Naive B cell (primary cell): Measurements from ENCODE around the gene LPGAT1. TPM values are rescaled to one million over a fixed set of nuclear protein-coding genes. Genes with fewer than 3 reads are reported as not detected.

Source experiments
- ATAC-seq, 2 donors: fragments of 150-1000 bp; cut with Tn5 transposase; 2 replicates each; pipeline ENCODE4 v1.10.0; 2021; ENCODE audit warnings: low read depth in 2 of 2, mild to moderate bottlenecking in 2 of 2, moderate library complexity in 2 of 2
- DNase-seq: peaks from one replicate; pipeline ENCODE4 v3.0.0; 2022
- H3K27ac Mint-ChIP-seq, 6 donors: one replicate each; pipeline ENCODE4 v1.8.0; 2020 to 2022; ENCODE audit warnings: mild to moderate bottlenecking in 6 of 6, mixed read lengths in 6 of 6, moderate library complexity in 5 of 6, inconsistent platforms in 2 of 6
- H3K27me3 Mint-ChIP-seq, 3 donors: one replicate each; pipeline ENCODE4 v1.8.0; 2021 to 2022; ENCODE audit warnings: mixed read lengths in 3 of 3, mild to moderate bottlenecking in 1 of 3
- H3K36me3 Mint-ChIP-seq, 2 donors: one replicate each; pipeline ENCODE4 v1.8.0; 2020 to 2022; ENCODE audit warnings: mixed read lengths in 2 of 2, inconsistent platforms in 1 of 2, mild to moderate bottlenecking in 1 of 2
- H3K4me1 Mint-ChIP-seq, 3 donors: one replicate each; pipeline ENCODE4 v1.8.0; 2020 to 2022; ENCODE audit warnings: mixed read lengths in 3 of 3, inconsistent platforms in 1 of 3, mild to moderate bottlenecking in 1 of 3, moderate library complexity in 1 of 3
- H3K4me3 Mint-ChIP-seq, 8 donors: one replicate each; pipeline ENCODE4 v1.8.0; 2020 to 2022; ENCODE audit warnings: mild to moderate bottlenecking in 8 of 8, mixed read lengths in 8 of 8, moderate library complexity in 8 of 8, inconsistent platforms in 2 of 8
- H3K9me3 Mint-ChIP-seq, 7 donors: one replicate each; pipeline ENCODE4 v1.8.0; 2020 to 2022; ENCODE audit warnings: mixed read lengths in 7 of 7, mild to moderate bottlenecking in 5 of 7, inconsistent platforms in 2 of 7, moderate library complexity in 1 of 7
- polyA plus RNA-seq, 6 donors: library from polyadenylated mRNA; unstranded; fragments of 300-500 nt; fragmentation: Illumina TruSeq; gene quantifications; one replicate each; pipeline ENCODE4 v1.2.3, GENCODE V29; 2021; ENCODE audit warnings: low read depth in 6 of 6

Gene LPGAT1
- polyA plus RNA-seq, 6 donors from 2014 or later = 29.1 to 43.4 (median 35.4) TPM

GRCh38 chr1:211816586-211816985 is 14.0 kb downstream of the LPGAT1 start:
- Mint-ChIP-seq H3K9me3 (no peaks in the 10 kb centered on the region), H3K27me3 (no peaks in the 10 kb centered on the region), H3K4me1 (peaks cover 8 to 30% (median 14%) of the 10 kb centered on the region in 3 donors), H3K4me3 (no peak overlapping the region), H3K36me3 (peaks cover 6 to 10% of the 10 kb centered on the region in 2 donors), H3K27ac (no peak overlapping the region)
- DNase-seq (no peak), ATAC-seq (no peak)

DNA sequence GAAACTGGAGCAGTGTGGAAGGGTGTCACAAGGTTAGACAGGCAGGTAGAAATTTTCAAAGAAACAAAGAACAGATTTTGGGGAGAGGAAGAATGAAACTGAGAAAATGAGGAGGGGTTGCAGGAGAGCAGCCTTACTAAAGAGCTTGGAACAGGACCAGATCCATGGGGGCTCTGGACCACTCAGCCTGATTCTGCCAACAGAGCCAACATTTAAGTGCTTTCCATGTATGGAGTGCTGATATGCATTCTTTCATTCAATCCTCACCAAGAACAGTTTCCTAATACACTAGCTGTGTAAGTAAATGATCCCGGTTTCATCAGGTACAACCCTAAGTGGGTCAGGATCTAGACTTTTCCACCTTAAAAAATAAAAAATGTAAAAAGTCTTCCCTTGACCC is 16.2 kb downstream of the LPGAT1 start:
- peaks cover 12 to 23% of the 10 kb centered on the region in 2 donors for H3K36me3 Mint-ChIP-seq
- H3K27ac Mint-ChIP-seq = no peak overlapping the region
- no peak for DNase-seq
- no peak for ATAC-seq
- no peak overlapping the region for H3K4me3 Mint-ChIP-seq
- H3K27me3 Mint-ChIP-seq = no peaks in the 10 kb centered on the region
- peaks cover 0 to 5% (median 0%) of the 10 kb centered on the region in 7 donors for H3K9me3 Mint-ChIP-seq
- peaks cover 4 to 25% (median 5%) of the 10 kb centered on the region in 3 donors for H3K4me1 Mint-ChIP-seq

DNA sequence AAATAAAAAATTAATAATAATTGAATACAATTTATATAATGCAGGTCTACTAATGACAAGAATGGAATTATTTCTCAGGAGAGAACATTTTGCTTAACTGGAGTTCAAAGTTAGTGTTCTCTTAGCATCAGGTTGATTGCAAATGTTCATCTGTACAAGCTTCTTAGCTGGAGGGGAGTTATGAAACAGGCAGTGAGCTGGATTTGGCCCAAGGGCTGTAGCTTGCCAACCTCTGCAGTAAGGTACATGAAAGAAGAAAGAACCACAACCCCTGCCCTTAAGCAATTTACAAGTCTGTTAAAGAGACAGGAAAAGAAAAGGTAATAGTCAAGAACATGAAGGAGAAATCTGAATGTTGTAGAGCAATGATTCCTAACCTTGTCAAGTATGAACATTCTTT is 17.0 kb downstream of the LPGAT1 start:
- H3K9me3 Mint-ChIP-seq = peaks cover 0 to 5% (median 0%) of the 10 kb centered on the region in 7 donors
- no peak for DNase-seq
- H3K36me3 Mint-ChIP-seq = peaks cover 12 to 23% of the 10 kb centered on the region in 2 donors
- H3K27me3 Mint-ChIP-seq = no peaks in the 10 kb centered on the region
- H3K4me3 Mint-ChIP-seq = no peak overlapping the region
- ATAC-seq = no peak
- peak overlapping the region in 1 of 6 donors; percentile 66 for H3K27ac Mint-ChIP-seq
- H3K4me1 Mint-ChIP-seq = peaks cover 4 to 25% (median 4%) of the 10 kb centered on the region in 3 donors

DNA sequence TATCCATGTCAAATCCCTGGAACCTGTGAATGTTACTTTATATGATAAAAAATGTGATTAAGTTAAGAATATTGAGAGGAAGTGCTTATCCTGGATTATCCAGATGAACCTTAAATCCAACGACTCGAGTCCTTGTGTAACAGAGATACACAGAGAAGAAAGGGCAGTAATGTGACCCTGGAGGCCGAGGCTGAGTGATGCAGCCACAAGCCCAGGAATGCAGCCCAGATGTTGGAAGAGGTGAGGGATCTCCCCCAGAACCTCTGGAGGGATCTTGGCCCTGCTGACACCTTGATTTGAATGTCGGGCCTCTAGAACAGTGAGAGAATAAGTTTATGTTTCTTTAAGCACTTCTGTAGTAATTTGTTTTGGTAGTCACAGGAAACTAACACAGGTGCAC is 18.0 kb downstream of the LPGAT1 start:
- H3K27ac Mint-ChIP-seq = no peak overlapping the region
- no peaks in the 10 kb centered on the region for H3K27me3 Mint-ChIP-seq
- H3K4me3 Mint-ChIP-seq = no peak overlapping the region
- ATAC-seq = no peak
- no peak for DNase-seq
- H3K4me1 Mint-ChIP-seq = peaks cover 4 to 25% (median 7%) of the 10 kb centered on the region in 3 donors
- H3K36me3 Mint-ChIP-seq = peaks cover 17 to 23% of the 10 kb centered on the region in 2 donors
- H3K9me3 Mint-ChIP-seq = peaks cover 0 to 5% (median 0%) of the 10 kb centered on the region in 7 donors

- ATAC-seq (no peak), DNase-seq (no peak)
- Mint-ChIP-seq H3K36me3 (peaks cover 23 to 24% of the 10 kb centered on the region in 2 donors), H3K9me3 (peaks cover 0 to 5% (median 0%) of the 10 kb centered on the region in 7 donors), H3K4me3 (no peak overlapping the region), H3K4me1 (peaks cover 4 to 25% (median 9%) of the 10 kb centered on the region in 3 donors), H3K27me3 (no peaks in the 10 kb centered on the region), H3K27ac (peak overlapping the region in 1 of 6 donors; percentile 63)
Observed at GRCh38 chr1:211811848-211812247, 18.7 kb downstream of the LPGAT1 start.

- Mint-ChIP-seq H3K27ac (peak overlapping the region in 2 of 6 donors; percentile 32 to 79), H3K27me3 (no peaks in the 10 kb centered on the region), H3K9me3 (peaks cover 0 to 5% (median 0%) of the 10 kb centered on the region in 7 donors), H3K4me3 (no peak overlapping the region), H3K4me1 (peaks cover 4 to 25% (median 11%) of the 10 kb centered on the region in 3 donors), H3K36me3 (peaks cover 23 to 24% of the 10 kb centered on the region in 2 donors)
- ATAC-seq = no peak
- no peak for DNase-seq
Observed at GRCh38 chr1:211811126-211811525, 19.4 kb downstream of the LPGAT1 start.

GRCh38 chr1:211808475-211808874 is 22.1 kb downstream of the LPGAT1 start:
- H3K27ac Mint-ChIP-seq = no peak overlapping the region
- H3K27me3 Mint-ChIP-seq = no peaks in the 10 kb centered on the region
- peaks cover 24 to 32% of the 10 kb centered on the region in 2 donors for H3K36me3 Mint-ChIP-seq
- ATAC-seq (no peak), DNase-seq (no peak)
- H3K4me3 Mint-ChIP-seq = no peak overlapping the region
- H3K4me1 Mint-ChIP-seq = peaks cover 4 to 25% (median 16%) of the 10 kb centered on the region in 3 donors
- H3K9me3 Mint-ChIP-seq = peaks cover 0 to 5% (median 0%) of the 10 kb centered on the region in 7 donors

- H3K4me3 Mint-ChIP-seq = no peak overlapping the region
- ATAC-seq (no peak), DNase-seq (no peak)
- H3K27ac Mint-ChIP-seq = no peak overlapping the region
- no peaks in the 10 kb centered on the region for H3K27me3 Mint-ChIP-seq
- H3K9me3 Mint-ChIP-seq = peaks cover 0 to 11% (median 6%) of the 10 kb centered on the region in 7 donors
- peaks cover 23 to 48% of the 10 kb centered on the region in 2 donors for H3K36me3 Mint-ChIP-seq
- H3K4me1 Mint-ChIP-seq = peaks cover 14 to 20% (median 14%) of the 10 kb centered on the region in 3 donors
Observed at GRCh38 chr1:211804915-211805314, 25.6 kb downstream of the LPGAT1 start.

DNA sequence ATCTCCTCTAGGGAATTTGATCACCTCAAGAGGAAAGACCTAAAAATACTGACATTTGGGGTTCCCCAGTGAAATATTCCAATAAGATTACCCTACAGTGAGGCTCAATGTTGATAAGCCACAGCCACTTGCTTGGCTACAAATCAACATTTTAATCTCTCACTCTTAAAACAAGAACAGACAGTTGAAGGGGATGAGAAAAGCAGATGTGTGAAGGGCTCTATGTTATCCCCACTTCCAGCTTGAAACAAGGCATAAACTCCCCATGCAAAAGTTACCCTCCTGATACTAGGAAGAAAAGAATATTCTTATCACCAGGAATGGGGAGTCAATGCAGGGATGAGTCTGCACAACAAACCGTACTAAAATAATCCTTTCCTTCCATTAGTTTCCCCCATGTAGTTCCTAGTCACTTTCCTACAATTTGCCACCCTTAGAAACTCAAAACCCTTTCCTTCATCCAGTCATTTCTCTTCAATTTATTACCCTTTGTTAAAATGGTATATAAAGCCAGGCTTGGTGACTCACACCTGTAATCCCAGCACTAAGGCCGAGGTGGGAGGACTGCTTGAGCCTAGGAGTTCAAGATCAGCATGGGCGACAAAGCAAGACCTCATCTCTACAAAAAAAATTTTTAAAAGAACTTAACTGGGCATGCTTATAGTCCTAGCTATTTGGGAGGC is 29.5 kb downstream of the LPGAT1 start:
- no peak overlapping the region for H3K27ac Mint-ChIP-seq
- H3K4me3 Mint-ChIP-seq = no peak overlapping the region
- peaks cover 0 to 9% (median 6%) of the 10 kb centered on the region in 7 donors for H3K9me3 Mint-ChIP-seq
- DNase-seq (no peak), ATAC-seq (no peak)
- H3K4me1 Mint-ChIP-seq = peaks cover 13 to 33% (median 25%) of the 10 kb centered on the region in 3 donors
- H3K27me3 Mint-ChIP-seq = no peaks in the 10 kb centered on the region
- H3K36me3 Mint-ChIP-seq = peaks cover 17 to 36% of the 10 kb centered on the region in 2 donors

GRCh38 chr1:211797994-211798393 is 32.6 kb downstream of the LPGAT1 start:
- Mint-ChIP-seq H3K36me3 (peaks cover 14 to 33% of the 10 kb centered on the region in 2 donors), H3K27me3 (no peaks in the 10 kb centered on the region), H3K4me1 (peaks cover 4 to 33% (median 25%) of the 10 kb centered on the region in 3 donors), H3K4me3 (no peak overlapping the region), H3K27ac (peak overlapping the region in 2 of 6 donors; percentile 8 to 29), H3K9me3 (peaks cover 0 to 9% (median 5%) of the 10 kb centered on the region in 7 donors)
- ATAC-seq (no peak), DNase-seq (no peak)

DNA sequence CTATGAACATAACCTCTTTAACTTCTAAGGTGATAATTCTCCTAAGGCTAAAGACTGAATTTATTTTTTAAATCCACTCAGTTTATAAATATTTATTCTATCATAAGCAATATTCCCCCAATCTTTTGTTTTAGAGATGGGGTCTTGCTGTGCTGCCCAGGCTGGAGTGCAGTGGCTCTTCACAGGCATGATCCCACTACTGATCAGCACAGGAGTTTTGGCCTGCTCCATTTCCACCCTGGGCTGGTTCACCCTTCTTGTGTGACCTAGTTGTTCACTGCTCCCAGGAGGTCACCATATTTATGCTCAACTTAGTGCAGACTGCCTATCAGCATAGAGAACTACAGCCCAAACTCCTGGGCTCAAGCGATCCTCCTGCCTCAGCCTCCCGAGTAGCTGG is 38.6 kb downstream of the LPGAT1 start:
- Mint-ChIP-seq H3K27me3 (no peaks in the 10 kb centered on the region), H3K4me3 (no peak overlapping the region), H3K9me3 (no peaks in the 10 kb centered on the region), H3K4me1 (peaks cover 0 to 3% (median 0%) of the 10 kb centered on the region in 3 donors), H3K36me3 (peaks cover 16 to 24% of the 10 kb centered on the region in 2 donors), H3K27ac (peak overlapping the region in 1 of 6 donors; percentile 63)
- ATAC-seq = no peak
- no peak for DNase-seq

DNA sequence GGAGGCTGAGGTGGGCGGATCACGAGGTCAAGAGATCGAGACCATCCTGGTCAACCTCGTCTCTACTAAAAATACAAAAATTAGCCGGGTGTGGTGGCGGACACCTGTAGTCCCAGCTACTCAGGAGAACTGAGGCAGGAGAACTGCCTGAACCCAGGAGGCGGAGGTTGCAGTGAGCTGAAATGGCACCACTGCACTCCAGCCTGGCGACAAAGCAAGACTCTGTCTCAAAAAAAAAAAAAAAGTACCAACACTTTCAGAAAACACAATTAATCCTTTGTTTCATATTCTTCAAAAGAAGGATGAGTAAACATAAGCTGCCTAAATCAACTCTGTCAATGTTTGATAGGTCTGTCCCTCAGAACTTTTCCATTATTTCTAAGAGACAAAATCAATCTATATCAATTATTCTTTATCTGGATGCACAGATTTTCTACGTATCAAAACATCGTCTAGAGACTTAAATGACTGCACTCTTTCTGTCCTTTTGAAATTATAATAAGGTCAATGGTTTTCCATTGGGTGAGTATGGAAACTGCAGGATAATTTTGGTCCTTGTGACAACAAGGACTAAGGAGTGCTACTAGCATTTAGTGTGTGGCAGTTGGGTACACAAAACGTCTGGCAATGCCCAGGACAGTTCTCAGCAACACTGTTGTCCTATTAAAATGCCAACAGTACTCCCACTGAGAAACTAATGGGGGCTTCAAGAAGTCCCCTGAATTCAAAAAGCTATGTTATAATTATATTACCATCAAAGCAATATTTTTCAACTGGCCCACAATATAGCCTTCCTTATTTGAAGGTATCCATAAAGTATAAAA is 40.7 kb downstream of the LPGAT1 start:
- no peak overlapping the region for H3K4me3 Mint-ChIP-seq
- no peak overlapping the region for H3K27ac Mint-ChIP-seq
- no peaks in the 10 kb centered on the region for H3K27me3 Mint-ChIP-seq
- peaks cover 16 to 22% of the 10 kb centered on the region in 2 donors for H3K36me3 Mint-ChIP-seq
- no peaks in the 10 kb centered on the region for H3K9me3 Mint-ChIP-seq
- no peak for ATAC-seq
- no peak for DNase-seq
- H3K4me1 Mint-ChIP-seq = peaks cover 0 to 3% (median 0%) of the 10 kb centered on the region in 3 donors

DNA sequence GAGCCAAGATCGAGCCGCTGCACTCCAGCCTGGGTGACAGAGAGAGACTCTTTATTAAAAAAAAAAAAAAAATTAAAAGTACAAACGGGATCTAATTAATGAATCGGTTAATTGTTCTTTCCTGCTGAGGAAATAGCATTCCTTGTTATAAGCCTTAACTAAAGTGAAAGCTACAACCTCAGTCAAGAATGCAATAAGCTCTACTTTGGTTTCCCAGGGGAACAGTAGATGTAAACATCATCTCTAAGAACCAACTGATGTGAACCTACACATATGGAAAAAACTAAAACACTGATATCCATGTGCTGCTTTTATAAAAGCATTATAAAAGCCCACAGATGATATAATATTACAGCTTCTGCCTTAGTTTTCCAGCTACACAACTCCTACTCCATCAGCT is 41.9 kb downstream of the LPGAT1 start:
- no peaks in the 10 kb centered on the region for H3K9me3 Mint-ChIP-seq
- no peak overlapping the region for H3K4me3 Mint-ChIP-seq
- H3K27me3 Mint-ChIP-seq = no peaks in the 10 kb centered on the region
- no peak overlapping the region for H3K27ac Mint-ChIP-seq
- H3K36me3 Mint-ChIP-seq = peaks cover 21 to 25% of the 10 kb centered on the region in 2 donors
- peaks cover 0 to 7% (median 4%) of the 10 kb centered on the region in 3 donors for H3K4me1 Mint-ChIP-seq
- DNase-seq (no peak), ATAC-seq (no peak)
